CD4-positive, alpha-beta T cell treated with Interleukin-15 for 4 hours (primary cell): ENCODE data around the gene ABI3BP.

Experiments used
- DNase-seq: peaks from one replicate; pipeline ENCODE4 v3.0.0-alpha.2; 2020; ENCODE audit warnings: low spot score

ABI3BP gene

DNA sequence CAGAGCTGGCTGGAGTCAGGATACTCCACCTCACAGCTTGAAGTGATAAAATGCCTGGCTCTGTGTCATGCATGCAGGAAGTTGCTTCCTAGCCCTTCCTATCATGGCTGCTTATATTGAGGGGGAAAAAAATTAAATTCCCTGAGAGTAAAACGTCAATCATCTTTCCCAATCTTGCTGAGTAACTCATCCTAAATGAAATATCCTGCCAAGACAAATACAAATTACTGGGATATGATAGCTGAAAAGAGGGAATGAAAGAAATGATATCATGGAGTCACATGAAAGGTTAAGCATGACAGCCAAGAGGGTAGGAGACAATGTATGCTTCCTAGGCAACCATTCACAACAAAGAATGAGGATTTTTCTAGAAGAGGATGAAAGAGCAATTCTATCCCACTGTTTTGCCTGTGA, 110.6 kb downstream of the ABI3BP start:
- no peak for DNase-seq

DNA sequence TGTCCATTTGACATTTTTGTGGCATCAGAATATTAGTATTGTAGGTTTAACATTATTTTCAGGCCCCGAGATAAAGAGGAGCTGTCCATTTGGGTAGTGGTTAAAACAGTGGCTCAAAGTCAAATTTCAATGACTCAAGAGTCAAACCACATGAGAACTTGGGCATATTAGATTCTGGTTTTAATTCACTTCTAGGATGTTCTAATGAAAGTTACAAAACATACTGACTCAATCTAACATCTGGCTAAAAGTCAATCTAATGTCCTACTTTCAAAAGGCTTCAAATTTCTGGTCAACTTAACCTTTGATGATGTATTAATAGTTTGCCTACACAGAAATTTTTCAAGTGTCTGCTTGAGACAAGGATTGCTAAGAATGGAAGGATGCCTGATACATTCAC, 112.4 kb downstream of the ABI3BP start:
- DNase-seq = no peak

DNA sequence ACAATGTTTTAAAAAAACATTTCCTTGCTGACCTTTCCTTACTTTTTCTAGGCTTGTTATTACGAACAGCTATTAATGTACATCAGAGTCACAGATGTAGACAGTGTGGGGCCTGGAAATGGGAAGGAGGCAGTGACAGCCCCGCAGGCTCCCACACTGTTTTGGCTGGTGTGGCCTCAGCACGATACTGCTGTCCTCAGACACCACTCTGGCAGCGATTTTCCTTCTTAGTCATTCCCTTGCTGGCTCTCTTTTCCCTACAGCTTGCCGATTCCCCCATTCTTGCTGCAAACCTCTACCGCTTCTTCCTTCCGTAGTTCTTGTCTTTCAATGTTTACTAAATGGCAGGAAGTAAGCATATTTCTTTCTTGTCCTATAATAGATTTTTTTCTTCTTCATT, 113.1 kb downstream of the ABI3BP start:
- no peak for DNase-seq

DNA sequence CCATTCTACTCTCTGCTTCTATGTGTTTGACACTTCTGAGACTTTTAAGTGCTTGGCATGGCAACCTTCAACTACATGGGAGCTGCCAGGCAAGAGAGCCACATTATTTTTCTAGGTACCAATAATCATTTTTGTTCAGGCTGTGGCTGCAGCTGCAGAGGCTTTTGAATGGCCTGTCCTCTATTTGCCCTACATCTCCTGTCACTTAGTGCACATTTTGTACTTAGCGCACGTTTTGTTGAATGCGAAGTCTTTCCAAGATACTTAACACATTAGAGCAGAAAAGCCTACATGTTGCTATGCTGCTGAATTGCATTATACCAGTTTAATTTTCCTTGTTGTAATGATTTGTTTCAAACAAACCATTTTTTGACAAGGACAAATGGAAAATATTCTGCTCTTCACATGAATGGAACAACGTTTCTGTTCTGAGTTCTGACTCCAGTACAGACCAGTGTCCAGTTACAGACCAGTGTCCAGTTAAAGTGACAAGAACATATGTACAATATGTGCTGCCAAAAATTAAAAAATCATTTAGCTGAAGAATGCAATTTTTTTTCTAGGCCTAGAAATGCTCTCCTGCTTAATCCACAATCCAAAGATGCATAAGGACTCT, 113.9 kb downstream of the ABI3BP start:
- DNase-seq = no peak

DNA sequence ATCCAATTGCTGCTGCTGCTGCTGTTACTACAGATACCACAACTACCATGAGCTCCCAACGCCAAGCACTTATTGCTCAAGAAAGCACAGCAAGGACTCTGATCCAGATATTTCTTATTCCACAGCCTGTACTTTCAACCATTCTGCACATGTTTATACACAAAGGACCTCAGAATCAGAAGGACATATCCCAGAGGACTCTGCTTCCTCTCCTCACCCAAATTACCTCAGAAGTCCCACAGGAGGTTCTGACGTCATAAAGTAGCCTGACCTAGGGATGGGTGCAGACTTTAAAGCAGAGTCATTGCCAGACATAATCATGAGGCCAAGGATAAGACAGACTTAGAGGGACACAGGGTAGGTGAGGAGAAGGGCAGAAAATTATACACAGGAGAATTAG, 115.9 kb downstream of the ABI3BP start:
- DNase-seq = no peak

GRCh38 chr3:100875239-100875638, 118.0 kb downstream of the ABI3BP start:
- no peak for DNase-seq

DNA sequence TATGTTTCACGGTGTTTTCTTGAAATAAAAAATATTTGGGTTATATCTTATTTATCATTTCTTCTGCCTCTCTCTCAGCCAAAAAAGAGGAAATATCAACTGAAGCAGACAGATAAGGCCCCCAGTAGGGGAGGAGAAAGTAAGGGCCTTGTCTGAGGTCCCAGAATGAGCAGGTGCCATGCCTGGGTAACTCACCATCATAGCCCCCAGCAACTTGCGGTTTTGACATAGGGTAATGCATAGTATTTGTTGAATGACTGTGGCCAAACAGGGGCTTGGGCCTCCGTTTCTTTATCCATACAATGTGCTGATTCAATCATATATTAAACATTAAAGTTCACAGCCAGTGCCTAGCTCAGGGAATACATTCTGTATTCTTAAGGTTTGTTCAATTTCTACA, 119.6 kb downstream of the ABI3BP start:
- DNase-seq = no peak

DNA sequence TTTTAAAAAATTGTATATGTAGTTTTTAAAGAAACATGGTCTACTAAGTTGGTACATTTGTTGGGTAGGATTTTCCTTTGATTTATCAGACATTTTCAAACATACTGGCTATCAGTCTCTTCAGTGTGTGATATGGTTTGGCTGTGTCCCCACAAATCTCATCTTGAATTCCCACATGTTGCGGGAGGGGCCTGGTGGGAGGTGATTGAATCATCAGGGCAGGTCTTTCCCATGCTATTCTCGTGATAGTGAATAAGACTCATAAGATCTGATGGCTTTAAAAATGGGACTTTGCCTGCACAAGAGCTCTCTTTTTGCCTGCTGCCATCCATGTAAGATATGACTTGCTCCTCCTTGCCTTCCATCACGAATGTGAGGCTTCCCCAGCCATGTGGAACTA, 121.9 kb downstream of the ABI3BP start:
- no peak for DNase-seq

DNA sequence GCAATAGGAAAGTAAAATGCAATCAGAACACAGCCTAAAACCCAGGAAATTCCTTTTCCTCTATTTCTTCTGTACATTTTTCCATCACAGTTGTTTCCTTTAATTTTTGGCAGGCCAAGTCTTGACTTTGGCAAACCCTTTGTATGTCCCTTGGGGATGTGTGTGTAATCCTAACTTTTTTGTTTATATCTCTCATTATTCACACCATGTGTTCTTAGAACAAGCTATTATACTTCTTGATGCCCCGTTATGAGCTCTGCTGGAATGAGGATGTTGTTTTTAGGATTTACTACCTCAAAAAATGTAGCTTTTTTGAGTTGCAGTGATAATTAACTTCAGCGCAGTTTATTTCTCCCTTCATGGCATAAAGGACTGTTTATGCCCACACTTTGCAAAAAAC, 123.4 kb downstream of the ABI3BP start:
- no peak for DNase-seq

GRCh38 chr3:100868894-100869293, 124.3 kb downstream of the ABI3BP start:
- DNase-seq = no peak

GRCh38 chr3:100868096-100868495, 125.1 kb downstream of the ABI3BP start:
- no peak for DNase-seq

- no peak for DNase-seq
Measured at GRCh38 chr3:100865442-100865841, 127.8 kb downstream of the ABI3BP start.

GRCh38 chr3:100864471-100865250, 128.6 kb downstream of the ABI3BP start:
- no peak for DNase-seq

DNA sequence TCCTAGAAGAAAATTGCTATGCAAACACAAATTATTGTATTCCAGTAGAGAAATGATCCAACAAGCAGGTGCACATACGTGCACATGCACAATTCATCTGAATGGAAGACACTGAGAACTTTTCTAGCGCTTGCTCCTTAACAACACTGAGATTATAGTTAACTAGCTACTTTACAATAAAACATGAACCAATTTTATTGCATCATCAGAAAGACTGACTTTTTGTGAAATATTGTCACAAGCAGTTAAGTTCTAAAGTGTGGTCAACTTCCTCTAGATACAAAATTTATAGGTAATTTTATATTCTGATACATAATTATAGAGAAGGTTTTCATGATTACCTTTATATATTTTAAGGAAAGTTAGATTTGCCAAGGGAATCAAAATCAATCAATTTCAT, 135.4 kb downstream of the ABI3BP start:
- DNase-seq = no peak

DNA sequence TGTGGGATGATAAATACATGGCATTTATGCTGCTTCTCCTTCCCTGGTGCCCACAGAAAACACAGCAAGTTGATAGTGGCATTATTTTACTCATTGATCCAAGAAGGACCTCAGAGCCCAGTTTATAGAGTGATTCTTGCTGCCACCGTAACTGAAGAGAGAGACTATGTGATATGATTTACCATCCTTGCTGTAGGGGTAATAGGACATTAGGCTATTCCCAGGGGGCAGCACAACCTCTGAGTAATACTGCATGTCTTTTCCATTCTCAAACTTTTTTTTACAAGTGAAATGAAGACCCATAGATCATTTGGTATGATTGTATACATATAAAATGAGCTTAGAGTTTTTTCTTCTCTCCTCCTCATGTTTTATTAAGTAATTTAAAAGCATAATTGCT, 136.4 kb downstream of the ABI3BP start:
- no peak for DNase-seq

DNA sequence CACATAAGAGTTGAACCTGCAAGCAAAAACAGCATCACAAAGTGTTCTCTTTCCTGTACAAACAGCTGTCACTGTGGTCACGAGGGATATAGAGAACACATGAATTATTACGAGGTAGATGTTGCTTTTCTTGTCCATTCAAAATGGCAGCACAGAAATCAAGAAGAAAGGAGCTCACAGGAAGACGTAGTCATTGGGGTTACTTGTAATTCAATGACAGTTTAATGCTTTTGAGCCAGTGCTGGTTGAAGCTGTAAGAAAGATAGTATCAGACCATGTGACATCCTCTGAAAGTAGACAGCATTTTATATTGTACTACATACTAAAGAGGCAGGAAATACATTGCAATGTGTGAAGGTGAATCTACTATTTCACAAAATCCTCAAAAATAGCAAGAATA, 140.4 kb downstream of the ABI3BP start:
- DNase-seq = no peak

- no peak for DNase-seq
Measured at GRCh38 chr3:100850701-100851100, 142.5 kb downstream of the ABI3BP start.

DNA sequence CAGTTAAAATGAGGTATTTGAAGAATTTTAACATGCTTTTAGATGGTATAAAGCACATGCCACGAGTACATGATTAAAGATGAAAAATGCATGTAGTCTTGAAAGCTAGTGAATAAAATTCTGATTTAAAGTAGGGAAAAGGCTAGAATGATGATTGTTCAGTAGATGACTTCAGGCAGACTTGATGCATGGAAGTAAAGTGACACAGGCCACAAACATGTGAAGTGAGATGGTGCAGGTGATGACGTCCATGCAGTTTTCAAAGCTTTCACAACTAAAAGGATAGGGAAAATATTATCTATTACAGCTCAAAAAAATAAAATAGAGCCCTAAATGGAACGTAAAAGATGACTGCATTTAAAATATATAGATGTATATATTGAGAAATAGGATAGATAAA, 143.1 kb downstream of the ABI3BP start:
- no peak for DNase-seq

DNA sequence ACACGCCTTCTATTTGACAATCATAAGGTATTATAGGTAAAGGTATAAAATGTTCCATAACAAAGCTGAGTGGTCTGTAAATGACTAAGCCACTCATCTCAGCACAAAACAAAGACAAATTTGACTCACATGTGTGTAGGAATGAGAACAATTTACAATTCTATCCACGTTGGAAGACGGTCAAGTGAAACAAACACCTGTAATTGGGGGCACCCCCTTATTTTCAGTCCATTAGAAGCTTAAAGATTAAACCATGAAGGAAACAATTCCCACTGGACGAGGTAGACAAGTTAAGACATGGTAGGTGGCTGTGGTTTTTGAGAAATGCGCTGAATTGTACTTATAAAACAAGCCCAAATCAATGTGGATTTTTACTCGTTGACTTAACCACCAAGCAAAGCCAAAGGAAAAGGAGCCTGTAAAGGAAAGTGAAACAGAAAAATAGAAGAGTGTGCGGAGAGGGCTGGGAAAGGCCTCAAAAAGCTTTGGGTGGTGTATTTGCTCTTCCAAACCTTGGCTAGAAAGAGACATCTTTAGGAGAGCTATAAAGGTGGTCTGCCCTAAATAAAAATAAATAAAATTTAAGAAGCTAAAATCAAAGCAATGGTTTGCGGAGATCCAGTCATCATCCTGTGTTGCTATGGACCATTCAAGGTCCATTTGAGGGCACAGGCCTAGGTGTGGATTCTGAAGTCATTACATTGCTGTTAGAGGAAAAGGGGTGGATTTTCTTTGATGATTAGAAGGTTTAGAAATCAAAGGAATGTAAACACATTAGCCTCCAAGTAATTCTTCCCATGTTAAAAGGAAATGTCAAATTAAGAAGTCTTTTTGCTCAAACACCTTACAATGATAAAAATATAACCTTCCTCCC, 148.9 kb downstream of the ABI3BP start:
- no peak for DNase-seq

- no peak for DNase-seq
Measured at GRCh38 chr3:100838157-100838556, 155.1 kb downstream of the ABI3BP start.

DNA sequence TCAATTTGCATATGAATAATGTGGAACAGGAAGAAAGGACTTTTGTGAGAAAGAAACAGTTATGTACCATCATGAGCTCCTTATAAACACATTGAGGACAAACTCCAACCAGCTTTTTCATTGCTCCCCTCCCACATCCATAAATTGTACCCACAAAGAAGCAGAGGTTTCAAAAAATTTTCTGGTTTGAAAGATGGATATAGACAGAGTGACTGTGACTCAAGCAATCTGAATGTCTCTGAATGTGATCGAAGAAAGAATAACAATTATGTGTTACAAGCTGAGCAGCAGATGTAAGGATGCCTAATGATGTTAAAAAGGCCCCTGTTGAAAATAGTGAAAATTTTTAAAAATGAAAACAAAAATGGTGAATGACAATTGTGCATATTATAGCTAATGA, 156.6 kb downstream of the ABI3BP start:
- no peak for DNase-seq

DNA sequence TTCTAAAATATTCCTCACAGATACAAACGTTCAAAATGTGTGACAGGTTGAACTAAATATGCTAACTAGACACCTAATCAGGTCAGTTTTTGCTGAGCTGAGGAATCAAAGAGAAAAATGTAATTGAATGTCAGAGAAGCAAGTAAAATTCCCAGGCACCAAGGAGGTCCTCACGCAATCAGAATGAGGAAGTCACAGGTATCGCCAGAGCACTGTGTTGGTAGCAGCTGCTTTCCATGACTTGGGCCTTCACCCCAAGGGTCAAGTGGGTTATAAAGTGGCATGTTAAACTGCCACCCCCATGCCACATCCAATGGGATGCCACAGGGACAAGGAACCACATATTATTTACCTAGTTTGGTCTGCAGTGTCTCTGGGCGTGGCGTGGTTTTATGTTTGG, 158.9 kb downstream of the ABI3BP start:
- no peak for DNase-seq

- no peak for DNase-seq
Measured at GRCh38 chr3:100833483-100833882, 159.7 kb downstream of the ABI3BP start.
